GM12892 (cell line): ENCODE data around the gene PIP5K1A.

ENCODE experiments used
- POLR2AphosphoS5 ChIP-seq: IDR thresholded peaks from 2 replicates; pipeline ENCODE4 v1.6.1; 2011; ENCODE audit warnings: low read depth, low read length, control low read depth
- TAF1 ChIP-seq: IDR thresholded peaks from 2 replicates; pipeline ENCODE4 v1.6.1; 2011; ENCODE audit warnings: low read depth, mild to moderate bottlenecking, control low read depth, low read length, borderline replicate concordance

GRCh38 chr1:151175863-151176262 is 22.5 kb upstream of the PIP5K1A start, which contains the start of gene TMOD4:
- TF ChIP-seq POLR2AphosphoS5 (no peak), TAF1 (no peak)
